ENCODE results near the gene MYZAP.

- TF ChIP-seq, protein P1, sequence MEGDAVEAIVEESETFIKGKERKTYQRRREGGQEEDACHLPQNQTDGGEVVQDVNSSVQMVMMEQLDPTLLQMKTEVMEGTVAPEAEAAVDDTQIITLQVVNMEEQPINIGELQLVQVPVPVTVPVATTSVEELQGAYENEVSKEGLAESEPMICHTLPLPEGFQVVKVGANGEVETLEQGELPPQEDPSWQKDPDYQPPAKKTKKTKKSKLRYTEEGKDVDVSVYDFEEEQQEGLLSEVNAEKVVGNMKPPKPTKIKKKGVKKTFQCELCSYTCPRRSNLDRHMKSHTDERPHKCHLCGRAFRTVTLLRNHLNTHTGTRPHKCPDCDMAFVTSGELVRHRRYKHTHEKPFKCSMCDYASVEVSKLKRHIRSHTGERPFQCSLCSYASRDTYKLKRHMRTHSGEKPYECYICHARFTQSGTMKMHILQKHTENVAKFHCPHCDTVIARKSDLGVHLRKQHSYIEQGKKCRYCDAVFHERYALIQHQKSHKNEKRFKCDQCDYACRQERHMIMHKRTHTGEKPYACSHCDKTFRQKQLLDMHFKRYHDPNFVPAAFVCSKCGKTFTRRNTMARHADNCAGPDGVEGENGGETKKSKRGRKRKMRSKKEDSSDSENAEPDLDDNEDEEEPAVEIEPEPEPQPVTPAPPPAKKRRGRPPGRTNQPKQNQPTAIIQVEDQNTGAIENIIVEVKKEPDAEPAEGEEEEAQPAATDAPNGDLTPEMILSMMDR (IDR thresholded peaks at IDR 0.05) = no peak
- no peak for TF ChIP-seq ZFX (IDR thresholded peaks at IDR 0.05; ENCODE audit: borderline replicate concordance)
Measured at GRCh38 chr15:57697588-57697987, 105.9 kb downstream of the MYZAP start.

Measured in 22Rv1 (cell line).